Neutrophil (primary cell): ENCODE data around the gene PLAU.

Experiments
- H3K27ac ChIP-seq: fragments of 200-600 bp; sonication (generic); 2 replicates; pipeline ENCODE4 v1.5.1; 2016; ENCODE audit warnings: mild to moderate bottlenecking, moderate library complexity
- H3K27me3 ChIP-seq: fragments of 200-600 bp; sonication (generic); 2 replicates; pipeline ENCODE4 v1.6.0; 2016; ENCODE audit warnings: mild to moderate bottlenecking
- H3K36me3 ChIP-seq: fragments of 200-600 bp; sonication (generic); 2 replicates; pipeline ENCODE4 v1.5.1; 2017
- H3K4me1 ChIP-seq, 2 experiments: fragments of 200-600 bp in 1 of 2; sonication (generic) in 1 of 2; 1 replicate in 1 of 2; 2 replicates in 1 of 2; pipeline versions ENCODE4 v1.5.1 to v1.6.1; 2013 to 2016; ENCODE audit warnings: low read depth in 1 of 2, low read length in 1 of 2, mild to moderate bottlenecking in 1 of 2, moderate library complexity in 1 of 2; ENCODE audit not compliant: control insufficient read depth in 1 of 2, insufficient read depth in 1 of 2
- H3K4me3 ChIP-seq, 2 experiments: fragments of 200-600 bp in 1 of 2; sonication (generic) in 1 of 2; 1 replicate in 1 of 2; 2 replicates in 1 of 2; pipeline ENCODE4 v1.5.1; 2013 to 2016; ENCODE audit warnings: low read depth in 1 of 2, low read length in 1 of 2, mild to moderate bottlenecking in 1 of 2, moderate library complexity in 1 of 2
- H3K9me3 ChIP-seq: fragments of 200-600 bp; sonication (generic); 2 replicates; pipeline ENCODE4 v1.5.1; 2016
- TF ChIP-seq, protein P1 (sequence below): fragments of 200-600 bp; sonication (generic); IDR thresholded peaks from 2 replicates; pipeline ENCODE4 v1.5.1; 2016; ENCODE audit warnings: antibody characterized with exemption

The PLAU gene

GRCh38 chr10:73865459-73866442, 45.2 kb upstream of the PLAU start:
- Histone ChIP-seq H3K36me3 (peaks cover 47% of the 10 kb centered on the region), H3K4me1 (peaks cover 98 to 99% of the 10 kb centered on the region in 2 experiments), H3K27me3 (no peaks in the 10 kb centered on the region), H3K9me3 (no peaks in the 10 kb centered on the region), H3K4me3 (peak overlapping the region; percentile 66 to 71), H3K27ac (peak overlapping the region; percentile 99)
- TF ChIP-seq, protein P1, sequence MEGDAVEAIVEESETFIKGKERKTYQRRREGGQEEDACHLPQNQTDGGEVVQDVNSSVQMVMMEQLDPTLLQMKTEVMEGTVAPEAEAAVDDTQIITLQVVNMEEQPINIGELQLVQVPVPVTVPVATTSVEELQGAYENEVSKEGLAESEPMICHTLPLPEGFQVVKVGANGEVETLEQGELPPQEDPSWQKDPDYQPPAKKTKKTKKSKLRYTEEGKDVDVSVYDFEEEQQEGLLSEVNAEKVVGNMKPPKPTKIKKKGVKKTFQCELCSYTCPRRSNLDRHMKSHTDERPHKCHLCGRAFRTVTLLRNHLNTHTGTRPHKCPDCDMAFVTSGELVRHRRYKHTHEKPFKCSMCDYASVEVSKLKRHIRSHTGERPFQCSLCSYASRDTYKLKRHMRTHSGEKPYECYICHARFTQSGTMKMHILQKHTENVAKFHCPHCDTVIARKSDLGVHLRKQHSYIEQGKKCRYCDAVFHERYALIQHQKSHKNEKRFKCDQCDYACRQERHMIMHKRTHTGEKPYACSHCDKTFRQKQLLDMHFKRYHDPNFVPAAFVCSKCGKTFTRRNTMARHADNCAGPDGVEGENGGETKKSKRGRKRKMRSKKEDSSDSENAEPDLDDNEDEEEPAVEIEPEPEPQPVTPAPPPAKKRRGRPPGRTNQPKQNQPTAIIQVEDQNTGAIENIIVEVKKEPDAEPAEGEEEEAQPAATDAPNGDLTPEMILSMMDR, result peak; percentile 61

DNA sequence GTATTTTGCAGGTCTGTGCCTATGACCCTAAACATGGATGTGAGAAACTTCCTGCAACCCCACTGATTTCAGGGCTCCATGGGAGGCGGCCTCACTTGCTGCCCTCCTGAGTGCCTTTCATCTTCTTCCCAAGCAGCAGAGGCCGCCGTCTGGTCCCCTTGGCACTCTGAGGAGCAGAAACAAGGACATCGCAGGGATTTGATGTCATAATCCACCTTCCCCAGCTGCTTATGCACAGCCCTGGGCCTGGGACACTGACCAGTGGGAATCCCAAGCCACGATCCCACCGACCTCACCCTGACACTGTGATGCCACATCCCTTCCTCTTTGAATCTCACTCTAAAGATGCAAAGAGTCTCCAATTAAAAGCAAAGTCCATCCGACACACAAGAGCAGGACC, 44.3 kb upstream of the PLAU start:
- Histone ChIP-seq H3K27me3 (no peaks in the 10 kb centered on the region), H3K4me1 (peaks cover 98 to 99% of the 10 kb centered on the region in 2 experiments), H3K27ac (peak overlapping the region; percentile 99), H3K9me3 (no peaks in the 10 kb centered on the region), H3K36me3 (peaks cover 53% of the 10 kb centered on the region), H3K4me3 (peak overlapping the region; percentile 66 to 71)
- TF ChIP-seq, protein P1, result no peak

GRCh38 chr10:73867126-73867807, 43.7 kb upstream of the PLAU start:
- Histone ChIP-seq H3K27me3 (no peaks in the 10 kb centered on the region), H3K27ac (peak overlapping the region; percentile 99), H3K4me3 (peak overlapping the region; percentile 66 to 71), H3K9me3 (no peaks in the 10 kb centered on the region), H3K4me1 (peaks cover 98 to 99% of the 10 kb centered on the region in 2 experiments), H3K36me3 (peaks cover 60% of the 10 kb centered on the region)
- TF ChIP-seq, protein P1, result no peak

DNA sequence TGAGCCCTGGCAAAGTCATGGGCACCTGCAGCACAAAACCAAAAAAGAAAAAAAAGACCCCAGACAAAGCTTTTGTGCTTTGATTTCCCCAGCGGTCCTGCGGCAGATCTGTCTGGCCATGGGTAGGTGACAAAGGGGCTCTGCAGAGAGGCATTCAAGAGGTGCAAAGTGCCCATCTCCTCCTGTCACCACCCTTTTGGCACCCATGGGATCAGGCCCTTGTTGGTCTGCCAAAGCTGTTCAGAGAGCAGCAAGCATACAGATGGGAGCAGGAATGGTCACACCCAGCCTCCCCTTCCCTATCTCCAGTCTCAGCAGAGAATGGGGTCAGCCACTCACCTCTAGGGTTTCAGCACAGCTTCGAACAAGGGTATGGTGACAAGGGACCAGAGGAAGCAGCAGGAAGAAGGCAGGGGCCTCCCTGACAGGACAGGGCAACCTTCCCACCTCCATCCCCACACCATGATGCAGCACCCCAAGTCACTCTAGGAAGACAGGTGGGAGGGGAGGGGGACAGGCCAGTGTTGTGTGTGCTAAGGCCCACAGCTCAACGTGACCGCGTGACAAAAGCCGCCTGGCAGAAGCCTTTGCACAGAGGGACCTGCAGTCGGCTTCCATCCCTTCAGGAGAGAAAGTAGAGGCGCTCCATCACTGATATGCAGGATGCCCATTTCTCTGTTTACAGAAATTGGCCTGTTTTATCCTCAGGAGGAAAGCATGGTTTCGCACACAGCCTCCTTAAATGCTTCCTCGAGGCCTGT, 42.9 kb upstream of the PLAU start:
- H3K4me1 ChIP-seq, result peaks cover 98 to 99% of the 10 kb centered on the region in 2 experiments
- H3K4me3 ChIP-seq, result peak overlapping the region; percentile 66 to 71
- H3K9me3 ChIP-seq, result no peaks in the 10 kb centered on the region
- peak overlapping the region; percentile 99 for H3K27ac ChIP-seq
- peaks cover 55% of the 10 kb centered on the region for H3K36me3 ChIP-seq
- H3K27me3 ChIP-seq, result no peaks in the 10 kb centered on the region
- TF ChIP-seq, protein P1, result no peak

DNA sequence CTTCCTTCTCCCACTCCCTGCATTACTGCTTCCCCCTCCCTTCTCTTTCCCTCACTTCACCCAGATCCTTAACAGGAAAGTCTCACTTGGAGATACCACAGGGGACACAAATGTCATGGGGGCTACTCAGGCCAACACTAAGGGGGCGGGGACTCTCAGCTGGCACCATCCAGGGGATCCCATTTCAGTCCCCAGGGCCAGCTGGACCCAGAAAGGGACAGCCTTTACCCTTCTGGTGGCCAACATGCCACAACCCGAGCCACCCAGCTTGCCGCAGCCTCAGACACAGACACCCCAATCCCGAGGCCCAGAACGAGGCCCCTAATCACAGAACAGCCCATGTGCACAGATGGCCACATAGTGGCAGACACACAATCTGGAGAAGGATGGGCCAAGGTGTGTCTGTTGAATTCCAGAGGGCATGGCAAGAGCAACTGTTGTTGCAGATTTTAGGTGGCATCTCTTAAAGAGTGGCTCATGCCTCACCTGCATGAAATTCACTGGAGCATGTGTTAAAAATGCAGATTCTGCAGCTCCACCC, 42.2 kb upstream of the PLAU start:
- TF ChIP-seq, protein P1, result no peak
- Histone ChIP-seq H3K9me3 (no peaks in the 10 kb centered on the region), H3K36me3 (peaks cover 50% of the 10 kb centered on the region), H3K4me3 (peak overlapping the region in 1 of 2 experiments; percentile 71), H3K4me1 (peaks cover 95 to 96% of the 10 kb centered on the region in 2 experiments), H3K27me3 (no peaks in the 10 kb centered on the region), H3K27ac (peak overlapping the region; percentile 99)
